Fibroblast of pulmonary artery (primary cell): ENCODE results near the gene SHFL.

Experiments
- DNase-seq: peaks from one replicate; pipeline ENCODE4 v3.0.0-alpha.2; 2010; ENCODE audit warnings: low read depth
- H3K4me3 ChIP-seq: replicated peaks from 2 replicates; pipeline ENCODE4 v1.5.1; 2011; ENCODE audit warnings: low read depth, mild to moderate bottlenecking, control low read depth, low read length, moderate library complexity
- CTCF ChIP-seq: IDR thresholded peaks from 2 replicates; pipeline ENCODE4 v1.5.1; 2011; ENCODE audit warnings: mild to moderate bottlenecking, control low read depth, low read length, inconsistent platforms; ENCODE audit errors: missing control alignments

SHFL gene

GRCh38 chr19:10045371-10045770 is 40.7 kb upstream of the SHFL start:
- no peak for TF ChIP-seq CTCF
- H3K4me3 ChIP-seq = no peak overlapping the region
- DNase-seq = no peak

GRCh38 chr19:10049626-10050025 is 36.5 kb upstream of the SHFL start:
- H3K4me3 ChIP-seq = no peak overlapping the region
- TF ChIP-seq CTCF = no peak
- DNase-seq = no peak

GRCh38 chr19:10052602-10053360 is 33.3 kb upstream of the SHFL start:
- no peak overlapping the region for H3K4me3 ChIP-seq
- TF ChIP-seq CTCF = no peak
- no peak for DNase-seq

- DNase-seq = no peak
- H3K4me3 ChIP-seq = no peak overlapping the region
- no peak for TF ChIP-seq CTCF
These were observed 24.3 kb upstream of the SHFL start for GRCh38 chr19:10061717-10062310.

GRCh38 chr19:10068205-10068604 is 17.9 kb upstream of the SHFL start:
- no peak for TF ChIP-seq CTCF
- DNase-seq = no peak
- H3K4me3 ChIP-seq = no peak overlapping the region

GRCh38 chr19:10069046-10069445 is 17.1 kb upstream of the SHFL start:
- DNase-seq = no peak
- TF ChIP-seq CTCF = no peak
- no peak overlapping the region for H3K4me3 ChIP-seq
